ENCODE measurements around the gene ARCN1. TPM values are rescaled to one million over a fixed set of nuclear protein-coding genes. Genes with fewer than 3 reads are reported as not detected.

The ARCN1 gene
- total RNA-seq (100 to 1,000 TPM; 133 to 134 TPM), polyA plus RNA-seq (100 to 1,000 TPM; 157 to 168 TPM)

GRCh38 chr11:118572061-118572980 lies at the start of gene ARCN1:
Gene ARCN1 (plus strand): TSS chr11:118572409. CDS start chr11:118572548, 139 bp downstream.
- Histone ChIP-seq H3K4me1 (ENCODE audit: insufficient read depth, low read length) (peaks cover 50% of the 10 kb centered on the region), H3K9me3 (ENCODE audit: control insufficient read depth in 1 of 2, low read length in 2 of 2) (no peaks in the 10 kb centered on the region), H3K36me3 (ENCODE audit: insufficient read depth, low read length) (peaks cover 1% of the 10 kb centered on the region), H3K4me3 (ENCODE audit: low read length in 2 of 2) (peak within 1 kb of the TSS; percentile 79 to 93), H3K27ac (ENCODE audit: low read depth, low read length) (peak within 1 kb of the TSS; percentile 100), H3K27me3 (ENCODE audit: insufficient read depth, low read length) (no peaks in the 10 kb centered on the region)
- CTCF ChIA-PET (ENCODE audit: partially characterized antibody): interaction anchor here (1.0 kb wide), 3 partner anchors 23 to 219 kb away, joined by 3 to 4 read pairs (median 4); partner anchors contain the start of gene DDX6
- H3K27me3 Mint-ChIP-seq: no peaks in the 10 kb centered on the region
- H3K27ac Mint-ChIP-seq: peak within 1 kb of the TSS; percentile 94 to 99 (median 98)
- DNase-seq: peak; percentile 79 to 87 (median 81)
- H3K4me1 Mint-ChIP-seq: peaks cover 32 to 54% (median 44%) of the 10 kb centered on the region in 4 donors
- intact Hi-C loops (cut with micrococcal nuclease): loop anchor here (2.0 to 5.0 kb wide), 3 partner anchors 36 to 170 kb away; partner anchors contain the start of genes ATP5MG and KMT2A
- H3K36me3 Mint-ChIP-seq: peaks cover under 1 to 29% of the 10 kb centered on the region in 2 donors
- H3K4me3 Mint-ChIP-seq: peak within 1 kb of the TSS; percentile 92 to 99 (median 98)
- no peaks in the 10 kb centered on the region for H3K9me3 Mint-ChIP-seq
- POLR2A ChIA-PET (ENCODE audit: partially characterized antibody): interaction anchor here (0.7 to 2.3 kb wide), 24 partner anchors 9 to 1308 kb away, joined by 3 to 12 read pairs (median 4); partner anchors contain the start of genes CD3D, DDX6, JAML and KMT2A

GRCh38 chr11:118522571-118523072 lies 49.6 kb upstream of the ARCN1 start:
- Mint-ChIP-seq H3K9me3 (peaks cover 0 to 2% (median 0%) of the 10 kb centered on the region in 8 donors), H3K36me3 (peaks cover 35 to 54% of the 10 kb centered on the region in 2 donors), H3K27me3 (no peaks in the 10 kb centered on the region), H3K4me1 (peaks cover 3 to 12% (median 5%) of the 10 kb centered on the region in 4 donors), H3K27ac (peak overlapping the region in 3 of 7 donors; percentile 36 to 81 (median 57)), H3K4me3 (no peak overlapping the region)
- intact Hi-C loops (cut with micrococcal nuclease): no loop called here
- H3K27me3 ChIP-seq (ENCODE audit: insufficient read depth, low read length): no peaks in the 10 kb centered on the region
- H3K27ac ChIP-seq (ENCODE audit: low read depth, low read length): no peak overlapping the region
- peaks cover 44% of the 10 kb centered on the region for H3K36me3 ChIP-seq (ENCODE audit: insufficient read depth, low read length)
- CTCF ChIA-PET (ENCODE audit: partially characterized antibody): interaction anchor here (1.4 kb wide), 1 partner anchor 149 kb away, joined by 3 read pairs; no protein-coding TSS in a partner anchor
- H3K4me3 ChIP-seq (ENCODE audit: low read length in 2 of 2): no peak overlapping the region
- H3K4me1 ChIP-seq (ENCODE audit: insufficient read depth, low read length): peaks cover 9% of the 10 kb centered on the region
- DNase-seq: no peak
- H3K9me3 ChIP-seq (ENCODE audit: control insufficient read depth in 1 of 2, low read length in 2 of 2): no peaks in the 10 kb centered on the region
- POLR2A ChIA-PET (ENCODE audit: partially characterized antibody): interaction anchor here (0.9 kb wide), 1 partner anchor 163 kb away, joined by 3 read pairs; the partner anchor contains the start of gene UBE4A

GRCh38 chr11:118524356-118524755 lies 47.9 kb upstream of the ARCN1 start:
- H3K4me1 Mint-ChIP-seq: peaks cover 10 to 26% (median 15%) of the 10 kb centered on the region in 4 donors
- H3K9me3 Mint-ChIP-seq: peaks cover 0 to 2% (median 0%) of the 10 kb centered on the region in 8 donors
- Histone ChIP-seq H3K27me3 (ENCODE audit: insufficient read depth, low read length) (no peaks in the 10 kb centered on the region), H3K4me1 (ENCODE audit: insufficient read depth, low read length) (peaks cover 12% of the 10 kb centered on the region), H3K4me3 (ENCODE audit: low read length in 2 of 2) (no peak overlapping the region), H3K36me3 (ENCODE audit: insufficient read depth, low read length) (peaks cover 39% of the 10 kb centered on the region), H3K27ac (ENCODE audit: low read depth, low read length) (no peak overlapping the region), H3K9me3 (ENCODE audit: control insufficient read depth in 1 of 2, low read length in 2 of 2) (no peaks in the 10 kb centered on the region)
- no peak overlapping the region for H3K4me3 Mint-ChIP-seq
- peak overlapping the region in 1 of 7 donors; percentile 60 for H3K27ac Mint-ChIP-seq
- no peak for DNase-seq
- peaks cover 30 to 48% of the 10 kb centered on the region in 2 donors for H3K36me3 Mint-ChIP-seq
- H3K27me3 Mint-ChIP-seq: no peaks in the 10 kb centered on the region
- intact Hi-C loops (cut with micrococcal nuclease): no loop called here
- POLR2A ChIA-PET (ENCODE audit: partially characterized antibody): interaction anchor here (0.9 to 1.0 kb wide), 2 partner anchors 10 to 87 kb away, joined by 3 read pairs; no protein-coding TSS in a partner anchor
- CTCF ChIA-PET (ENCODE audit: partially characterized antibody): interaction anchor here (1.4 kb wide), 1 partner anchor 151 kb away, joined by 3 read pairs; no protein-coding TSS in a partner anchor

GRCh38 chr11:118524757-118525470 lies 47.3 kb upstream of the ARCN1 start:
- ChIA-PET POLR2A (ENCODE audit: partially characterized antibody) (interaction anchor here (0.9 to 1.0 kb wide), 2 partner anchors 10 to 86 kb away, joined by 3 read pairs; no protein-coding TSS in a partner anchor), CTCF (ENCODE audit: partially characterized antibody) (interaction anchor here (1.1 kb wide), 1 partner anchor 37 kb away, joined by 3 read pairs; no protein-coding TSS in a partner anchor)
- Mint-ChIP-seq H3K36me3 (peaks cover 25 to 42% of the 10 kb centered on the region in 2 donors), H3K4me3 (no peak overlapping the region), H3K4me1 (peaks cover 13 to 31% (median 17%) of the 10 kb centered on the region in 4 donors), H3K27me3 (no peaks in the 10 kb centered on the region), H3K27ac (peak overlapping the region in 4 of 7 donors; percentile 4 to 79 (median 66)), H3K9me3 (peaks cover 0 to 2% (median 0%) of the 10 kb centered on the region in 8 donors)
- Histone ChIP-seq H3K36me3 (ENCODE audit: insufficient read depth, low read length) (peaks cover 33% of the 10 kb centered on the region), H3K4me3 (ENCODE audit: low read length in 2 of 2) (no peak overlapping the region), H3K9me3 (ENCODE audit: control insufficient read depth in 1 of 2, low read length in 2 of 2) (no peaks in the 10 kb centered on the region), H3K4me1 (ENCODE audit: insufficient read depth, low read length) (peaks cover 18% of the 10 kb centered on the region), H3K27me3 (ENCODE audit: insufficient read depth, low read length) (no peaks in the 10 kb centered on the region), H3K27ac (ENCODE audit: low read depth, low read length) (no peak overlapping the region)
- no peak for DNase-seq
- intact Hi-C loops (cut with micrococcal nuclease): no loop called here

- Mint-ChIP-seq H3K36me3 (peaks cover 15 to 32% of the 10 kb centered on the region in 2 donors), H3K27me3 (no peaks in the 10 kb centered on the region), H3K9me3 (peaks cover 0 to 2% (median 0%) of the 10 kb centered on the region in 8 donors), H3K4me1 (peaks cover 19 to 40% (median 26%) of the 10 kb centered on the region in 4 donors), H3K27ac (no peak overlapping the region), H3K4me3 (no peak overlapping the region)
- Histone ChIP-seq H3K27ac (ENCODE audit: low read depth, low read length) (no peak overlapping the region), H3K36me3 (ENCODE audit: insufficient read depth, low read length) (peaks cover 15% of the 10 kb centered on the region), H3K27me3 (ENCODE audit: insufficient read depth, low read length) (no peaks in the 10 kb centered on the region), H3K9me3 (ENCODE audit: control insufficient read depth in 1 of 2, low read length in 2 of 2) (no peaks in the 10 kb centered on the region), H3K4me3 (ENCODE audit: low read length in 2 of 2) (no peak overlapping the region), H3K4me1 (ENCODE audit: insufficient read depth, low read length) (peaks cover 27% of the 10 kb centered on the region)
- CTCF ChIA-PET (ENCODE audit: partially characterized antibody): no interaction called here
- DNase-seq: no peak
- intact Hi-C loops (cut with micrococcal nuclease): no loop called here
- POLR2A ChIA-PET (ENCODE audit: partially characterized antibody): interaction anchor here (1.4 kb wide), 1 partner anchor 91 kb away, joined by 7 read pairs; the partner anchor contains the start of gene KMT2A
Observed at GRCh38 chr11:118526688-118527087, 45.5 kb upstream of the ARCN1 start.

- H3K4me3 ChIP-seq (ENCODE audit: low read length in 2 of 2): no peak within 1 kb of the TSS
- DNase-seq: no peak
- intact Hi-C loops (cut with micrococcal nuclease): no loop called here
- H3K36me3 ChIP-seq (ENCODE audit: insufficient read depth, low read length): peaks cover 11% of the 10 kb centered on the region
- ChIA-PET CTCF (ENCODE audit: partially characterized antibody) (no interaction called here), POLR2A (ENCODE audit: partially characterized antibody) (interaction anchor here (1.4 kb wide), 1 partner anchor 91 kb away, joined by 7 read pairs; the partner anchor contains the start of gene KMT2A)
- peaks cover 19 to 44% (median 30%) of the 10 kb centered on the region in 4 donors for H3K4me1 Mint-ChIP-seq
- no peaks in the 10 kb centered on the region for H3K27me3 ChIP-seq (ENCODE audit: insufficient read depth, low read length)
- H3K27ac Mint-ChIP-seq: peak within 1 kb of the TSS in 6 of 7 donors; percentile 9 to 72 (median 31)
- peaks cover 0 to 2% (median 0%) of the 10 kb centered on the region in 8 donors for H3K9me3 Mint-ChIP-seq
- H3K4me3 Mint-ChIP-seq: peak within 1 kb of the TSS in 2 of 8 donors; percentile 4 to 18
- H3K27ac ChIP-seq (ENCODE audit: low read depth, low read length): no peak within 1 kb of the TSS
- H3K4me1 ChIP-seq (ENCODE audit: insufficient read depth, low read length): peaks cover 32% of the 10 kb centered on the region
- H3K36me3 Mint-ChIP-seq: peaks cover 11 to 27% of the 10 kb centered on the region in 2 donors
- no peaks in the 10 kb centered on the region for H3K27me3 Mint-ChIP-seq
- no peaks in the 10 kb centered on the region for H3K9me3 ChIP-seq (ENCODE audit: control insufficient read depth in 1 of 2, low read length in 2 of 2)
Observed at GRCh38 chr11:118527109-118527508, 45.1 kb upstream of the ARCN1 start, which contains the start of gene TTC36. Gene TTC36 (plus strand): TSS chr11:118527474. CDS start chr11:118527495, 21 bp downstream.

All from CD4-positive, alpha-beta memory T cell (primary cell).